Adrenal gland (tissue), 12 donors: Measurements from ENCODE around the gene TSHZ2. TPM values are rescaled to one million over a fixed set of nuclear protein-coding genes. Genes with fewer than 3 reads are reported as not detected.
"Not testable (repeated sequence)": the region's sequence is repeated elsewhere in the genome, so short reads cannot be mapped to it uniquely, and the experiment has no call there.

Source experiments
- DNase-seq, 7 donors: peaks; one replicate each; pipeline ENCODE4 v3.0.0-alpha.2; 2019 to 2020
- H3K27ac ChIP-seq, 5 donors: fragments of 200-600 bp; sonication (generic) in 4 of 5; 1 replicate in 3 of 5; 2 replicates in 2 of 5; pipeline versions ENCODE4 v1.5.1 to v1.8.0; 2016 to 2020; ENCODE audit warnings: mild to moderate bottlenecking in 1 of 5
- H3K27me3 ChIP-seq: fragments of 200-600 bp; 2 replicates; pipeline ENCODE4 v1.8.0; 2021
- H3K36me3 ChIP-seq, 2 donors: fragments of 200-600 bp; replicated peaks in 1 of 2; 1 replicate in 1 of 2; 2 replicates in 1 of 2; pipeline versions ENCODE4 v1.5.1 to v1.8.0; 2018 to 2022
- H3K4me1 ChIP-seq, 2 donors: fragments of 200-600 bp; replicated peaks in 1 of 2; 1 replicate in 1 of 2; 2 replicates in 1 of 2; pipeline versions ENCODE4 v1.5.1 to v1.8.0; 2018 to 2021
- H3K4me3 ChIP-seq, 4 donors: fragments of 200-600 bp; sonication (generic) in 3 of 4; one replicate each; pipeline ENCODE4 v1.5.1; 2016 to 2018
- H3K9me3 ChIP-seq, 3 donors: fragments of 200-600 bp; sonication (generic) in 1 of 3; replicated peaks in 1 of 3; 1 replicate in 2 of 3; 2 replicates in 1 of 3; pipeline versions ENCODE4 v1.5.1 to v1.8.0; 2016 to 2021
- POLR2A ChIP-seq, 2 donors: fragments of 450-650 bp; IDR thresholded peaks; one replicate each; pipeline ENCODE4 v1.6.1; 2017; ENCODE audit warnings: antibody characterized with exemption in 2 of 2, mild to moderate bottlenecking in 2 of 2, moderate library complexity in 1 of 2
- WGBS, 4 donors: extraction: QIAGEN DNeasy Blood & Tissue Kit in 2 of 4; methylation state at CpG; one replicate each; pipeline versions ENCODE4 v1.1.5 to v1.1.7; 2013 to 2017; 5-methylcytosine and 5-hydroxymethylcytosine counted together
- intact Hi-C, 2 donors: fragments of 100-400 bp; cut with DNase I; formaldehyde crosslinking; loops; one replicate each; pipeline versions ENCODE4 v1.14.1 to v1.15.0; 2022 to 2023
- polyA plus RNA-seq, 3 donors: library from polyadenylated mRNA; stranded (reverse); fragments of 200-250 nt in 2 of 3; fragments of 350-450 nt in 1 of 3; fragmentation: Illumina TruSeq in 1 of 3; extraction: RNeasy Lipid Tissue Mini Kit (QIAGEN cat#74804) in 1 of 3; gene quantifications; one replicate each; pipeline ENCODE4 v1.2.3, GENCODE V29; 2013 to 2014
- total RNA-seq, 9 donors: library from RNA; depleted of rRNA in 4 of 9; stranded (reverse); fragments of >200 nt in 4 of 9; fragments of 120-200 nt in 1 of 9; fragmentation: NEBNext Ultra II Directional in 1 of 9; extraction: Animal tissue kit (Norgen Biotek cat#: 25700) in 1 of 9; gene quantifications; one replicate each; pipeline versions ENCODE4 v1.1.0 to v1.2.4, GENCODE V29; 2013 to 2023
- TF ChIP-seq, protein P1 (sequence below), 6 experiments: fragments of 450-650 bp in 4 of 6; fragments of 200-600 bp in 2 of 6; sonication (generic) in 1 of 6; IDR thresholded peaks; 1 replicate in 5 of 6; 2 replicates in 1 of 6; pipeline versions ENCODE4 v1.5.1 to v1.8.0; 2016 to 2021; ENCODE audit warnings: antibody characterized with exemption in 6 of 6, mild to moderate bottlenecking in 2 of 6, moderate library complexity in 1 of 6
- donor health status: healthy with polysubstance abuse.
- donor health status: Bipolar disorder and iron deficiency.
- donor health status: DM: yes; HTN: yes; CAD: no.
- donor health status: DM: no; HTN: no; CAD: no.
- donor health status: DM: no; HTN: no; CAD: no.
- donor health status: DM: yes; HTN: yes; CAD: no.

The TSHZ2 gene
- total and polyA plus RNA-seq, 12 donors = 20.5 to 87.1 (median 52.4) TPM

DNA sequence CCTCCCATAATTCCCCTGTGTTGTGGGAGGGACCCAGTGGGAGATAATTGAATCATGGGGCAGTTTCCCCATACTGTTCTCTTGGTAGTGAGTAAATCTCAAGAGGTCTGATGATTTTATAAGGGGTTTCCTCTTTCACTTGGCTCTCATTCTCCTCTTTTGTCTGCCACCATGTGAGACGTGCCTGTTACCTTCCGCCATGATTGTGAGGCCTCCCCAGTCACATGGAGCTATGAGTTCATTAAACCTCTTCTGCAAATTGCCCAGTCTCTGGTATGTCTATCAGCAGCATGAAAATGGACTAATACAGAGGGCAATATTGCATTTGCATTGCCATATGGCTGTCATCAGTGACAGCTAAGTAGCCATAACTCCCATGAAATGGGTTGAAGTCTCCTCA, 558.3 kb downstream of the TSHZ2 start:
- Histone ChIP-seq H3K36me3 (no peaks in the 10 kb centered on the region), H3K9me3 (no peaks in the 10 kb centered on the region), H3K4me3 (no peak overlapping the region), H3K27me3 (no peaks in the 10 kb centered on the region), H3K4me1 (no peaks in the 10 kb centered on the region), H3K27ac (no peak overlapping the region)
- 61 to 77% (median 62%) methylated on average over 2 of the region's 2 CpGs; no CpG with 5 or more reads in 1 of the 4 donors for WGBS, 4 donors
- intact Hi-C loops = no loop called here
- DNase-seq = no peak
- TF ChIP-seq, protein P1, sequence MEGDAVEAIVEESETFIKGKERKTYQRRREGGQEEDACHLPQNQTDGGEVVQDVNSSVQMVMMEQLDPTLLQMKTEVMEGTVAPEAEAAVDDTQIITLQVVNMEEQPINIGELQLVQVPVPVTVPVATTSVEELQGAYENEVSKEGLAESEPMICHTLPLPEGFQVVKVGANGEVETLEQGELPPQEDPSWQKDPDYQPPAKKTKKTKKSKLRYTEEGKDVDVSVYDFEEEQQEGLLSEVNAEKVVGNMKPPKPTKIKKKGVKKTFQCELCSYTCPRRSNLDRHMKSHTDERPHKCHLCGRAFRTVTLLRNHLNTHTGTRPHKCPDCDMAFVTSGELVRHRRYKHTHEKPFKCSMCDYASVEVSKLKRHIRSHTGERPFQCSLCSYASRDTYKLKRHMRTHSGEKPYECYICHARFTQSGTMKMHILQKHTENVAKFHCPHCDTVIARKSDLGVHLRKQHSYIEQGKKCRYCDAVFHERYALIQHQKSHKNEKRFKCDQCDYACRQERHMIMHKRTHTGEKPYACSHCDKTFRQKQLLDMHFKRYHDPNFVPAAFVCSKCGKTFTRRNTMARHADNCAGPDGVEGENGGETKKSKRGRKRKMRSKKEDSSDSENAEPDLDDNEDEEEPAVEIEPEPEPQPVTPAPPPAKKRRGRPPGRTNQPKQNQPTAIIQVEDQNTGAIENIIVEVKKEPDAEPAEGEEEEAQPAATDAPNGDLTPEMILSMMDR (IDR thresholded peaks at IDR 0.05) = no peak
- TF ChIP-seq POLR2A (IDR thresholded peaks at IDR 0.05) = no peak

DNA sequence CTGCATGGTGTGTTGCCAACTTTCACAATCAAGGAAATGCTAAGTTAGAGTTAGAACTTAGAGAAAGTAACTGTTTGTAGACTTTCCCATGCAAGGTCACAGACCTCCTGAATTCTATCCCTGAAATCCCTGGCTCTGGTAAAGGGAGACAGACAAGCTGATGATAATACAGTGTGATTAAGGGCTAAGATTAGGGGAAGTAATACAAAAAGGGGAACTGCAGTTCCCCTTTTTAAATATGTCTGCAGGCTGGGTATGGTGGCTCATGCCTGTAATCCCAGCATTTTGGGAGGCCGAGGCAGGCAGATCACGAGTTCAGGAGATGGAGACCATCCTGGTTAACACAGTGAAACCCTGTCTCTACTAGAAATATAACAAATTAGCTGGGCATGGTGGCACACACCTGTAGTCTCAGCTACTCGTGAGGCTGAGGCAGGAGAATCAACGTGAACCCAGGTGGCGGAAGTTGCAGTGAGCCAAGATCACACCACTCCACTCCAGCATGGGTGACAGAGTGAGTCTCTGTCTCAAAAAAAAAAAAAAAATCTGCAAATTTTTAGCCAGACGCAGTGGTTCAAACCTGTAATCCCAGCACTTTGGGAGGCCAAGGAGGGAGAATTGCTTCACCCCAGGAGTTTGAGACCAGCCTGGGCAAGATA, 560.6 kb downstream of the TSHZ2 start:
- H3K27ac ChIP-seq, H3K27me3 ChIP-seq, H3K9me3 ChIP-seq, H3K4me1 ChIP-seq, H3K36me3 ChIP-seq, intact Hi-C loops, H3K4me3 ChIP-seq, DNase-seq: not testable (repeated sequence)
- WGBS, 4 donors = 81 to 86% (median 83%) methylated on average over 6 of the region's 6 CpGs

GRCh38 chr20:53533500-53533899, 561.3 kb downstream of the TSHZ2 start:
- intact Hi-C loops = no loop called here
- Histone ChIP-seq H3K27me3 (no peaks in the 10 kb centered on the region), H3K9me3 (no peaks in the 10 kb centered on the region), H3K27ac (no peak overlapping the region), H3K36me3 (no peaks in the 10 kb centered on the region), H3K4me3 (no peak overlapping the region), H3K4me1 (no peaks in the 10 kb centered on the region)
- 85 to 100% (median 89%) methylated on average over 1 of the region's 1 CpG for WGBS, 4 donors
- TF ChIP-seq POLR2A (IDR thresholded peaks at IDR 0.05) = no peak
- TF ChIP-seq, protein P1 (IDR thresholded peaks at IDR 0.05) = no peak
- no peak for DNase-seq

DNA sequence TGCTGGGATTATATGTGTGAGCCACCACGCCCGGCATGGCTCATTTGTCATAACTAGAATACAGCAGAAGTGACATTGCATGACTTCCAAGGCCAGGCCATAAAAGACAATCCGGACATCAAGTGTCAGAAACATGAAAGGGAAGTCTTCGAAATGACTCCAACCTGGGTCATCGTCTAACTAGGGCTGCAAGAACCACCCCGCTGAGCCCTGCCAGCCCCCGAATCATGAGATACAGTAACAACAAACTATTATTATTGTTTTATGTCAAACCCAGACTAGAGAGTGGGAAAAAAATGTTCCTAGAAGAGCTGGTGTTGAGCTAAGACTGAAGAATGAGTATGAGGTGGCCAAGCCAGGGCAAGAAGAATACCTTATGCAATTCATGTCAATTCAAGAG, 561.9 kb downstream of the TSHZ2 start:
- no peaks in the 10 kb centered on the region for H3K36me3 ChIP-seq
- TF ChIP-seq POLR2A (IDR thresholded peaks at IDR 0.05) = no peak
- TF ChIP-seq, protein P1 (IDR thresholded peaks at IDR 0.05) = no peak
- no peak overlapping the region for H3K27ac ChIP-seq
- 78 to 91% (median 84%) methylated on average over 5 to 7 of the region's 7 CpGs for WGBS, 4 donors
- no peak overlapping the region for H3K4me3 ChIP-seq
- no peaks in the 10 kb centered on the region for H3K9me3 ChIP-seq
- intact Hi-C loops = no loop called here
- H3K4me1 ChIP-seq = no peaks in the 10 kb centered on the region
- no peak for DNase-seq
- no peaks in the 10 kb centered on the region for H3K27me3 ChIP-seq

DNA sequence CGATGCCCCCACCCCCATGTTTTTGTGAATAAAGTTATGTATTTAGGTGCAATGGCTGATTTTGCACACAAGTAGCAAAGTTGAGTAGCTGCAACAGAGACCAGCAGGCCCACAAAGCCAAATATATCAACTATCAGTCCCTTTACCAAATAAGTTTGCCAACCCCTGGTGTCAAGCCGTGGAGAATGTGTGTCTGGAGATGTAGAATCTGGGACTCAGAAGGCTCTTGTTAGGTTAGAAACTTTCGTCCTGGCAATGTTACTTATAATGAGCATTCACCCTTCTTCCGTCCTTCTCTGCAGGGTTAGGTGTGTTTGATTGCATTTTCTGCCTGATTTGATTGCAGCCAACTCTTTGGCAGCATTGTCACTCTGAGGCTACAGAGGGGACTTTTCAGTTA, 563.7 kb downstream of the TSHZ2 start:
- no peaks in the 10 kb centered on the region for H3K27me3 ChIP-seq
- no peaks in the 10 kb centered on the region for H3K4me1 ChIP-seq
- no peaks in the 10 kb centered on the region for H3K36me3 ChIP-seq
- no peak overlapping the region for H3K27ac ChIP-seq
- TF ChIP-seq, protein P1 (IDR thresholded peaks at IDR 0.05) = no peak
- TF ChIP-seq POLR2A (IDR thresholded peaks at IDR 0.05) = no peak
- WGBS, 4 donors = 74 to 90% (median 86%) methylated on average over 4 of the region's 4 CpGs
- no peak overlapping the region for H3K4me3 ChIP-seq
- no peak for DNase-seq
- intact Hi-C loops = no loop called here
- no peaks in the 10 kb centered on the region for H3K9me3 ChIP-seq

- H3K4me3 ChIP-seq, H3K27me3 ChIP-seq, H3K36me3 ChIP-seq, intact Hi-C loops, DNase-seq, H3K4me1 ChIP-seq, H3K27ac ChIP-seq, H3K9me3 ChIP-seq: not testable (repeated sequence)
- 92 to 96% (median 93%) methylated on average over 3 of the region's 3 CpGs for WGBS, 4 donors
Measured at GRCh38 chr20:53536382-53536781, 564.2 kb downstream of the TSHZ2 start.
